Lower lobe of right lung (tissue), 2 donors: ENCODE results near the gene CRADD. TPM values are rescaled to one million over a fixed set of nuclear protein-coding genes. Genes with fewer than 3 reads are reported as not detected.
A peak's percentile ranks its signal among the peaks of the same experiment; 100 is the strongest.

ENCODE experiments used
- ATAC-seq, 2 donors: fragments of 200-7000 bp; cut with Tn5 transposase; one replicate each; pipeline ENCODE4 v1.9.1; 2020 to 2022; ENCODE audit warnings: mild to moderate bottlenecking in 2 of 2, moderate library complexity in 2 of 2
- DNase-seq: peaks from one replicate; pipeline ENCODE4 v3.0.0-alpha.2; 2020
- H3K27ac ChIP-seq: fragments of 200-600 bp; one replicate; pipeline ENCODE4 v1.8.0; 2022
- H3K27me3 ChIP-seq: fragments of 200-600 bp; one replicate; pipeline ENCODE4 v1.8.0; 2022; ENCODE audit warnings: low read depth
- H3K36me3 ChIP-seq: fragments of 200-600 bp; one replicate; pipeline ENCODE4 v1.8.0; 2022; ENCODE audit warnings: mild to moderate bottlenecking
- H3K4me1 ChIP-seq: fragments of 200-600 bp; one replicate; pipeline ENCODE4 v1.8.0; 2022
- H3K4me3 ChIP-seq: fragments of 200-600 bp; one replicate; pipeline ENCODE4 v1.8.0; 2022; ENCODE audit warnings: mild to moderate bottlenecking
- H3K9me3 ChIP-seq: fragments of 200-600 bp; one replicate; pipeline ENCODE4 v1.8.0; 2022
- CTCF ChIP-seq: fragments of 200-600 bp; IDR thresholded peaks from one replicate; pipeline ENCODE4 v1.8.0; 2022; ENCODE audit warnings: antibody characterized with exemption, mild to moderate bottlenecking
- intact Hi-C: fragments of 100-400 bp; cut with DNase I; formaldehyde crosslinking; loops from one replicate; pipeline ENCODE4 v1.11.0; 2022
- total RNA-seq: library from RNA; stranded (reverse); fragmentation: NEBNext Ultra II Directional; extraction: Animal tissue kit (Norgen Biotek cat#: 25700); gene quantifications from one replicate; pipeline ENCODE4 v1.2.1, GENCODE V29; 2021
- donor health status: DM: no; HTN: yes; CAD: no; lungs with severe emphysema.

The CRADD gene
- total RNA-seq, 1 donor from 2014 or later, result 16.5 TPM

- no peak for TF ChIP-seq CTCF
- no peaks in the 10 kb centered on the region for H3K9me3 ChIP-seq
- H3K36me3 ChIP-seq, result no peaks in the 10 kb centered on the region
- ATAC-seq (peak in 1 of 2 donors; percentile 11), DNase-seq (no peak)
- H3K4me1 ChIP-seq, result peaks cover 15% of the 10 kb centered on the region
- H3K27me3 ChIP-seq, result no peaks in the 10 kb centered on the region
- peak overlapping the region; percentile 76 for H3K4me3 ChIP-seq
- H3K27ac ChIP-seq, result peak overlapping the region; percentile 99
- intact Hi-C loops, result no loop called here
Observed at GRCh38 chr12:93676408-93677194, 574 bp upstream of the CRADD start.

- TF ChIP-seq CTCF, result no peak
- peaks cover 15% of the 10 kb centered on the region for H3K4me1 ChIP-seq
- no peak overlapping the region for H3K27ac ChIP-seq
- intact Hi-C loops, result no loop called here
- ATAC-seq (no peak), DNase-seq (no peak)
- no peaks in the 10 kb centered on the region for H3K9me3 ChIP-seq
- H3K36me3 ChIP-seq, result no peaks in the 10 kb centered on the region
- no peak overlapping the region for H3K4me3 ChIP-seq
- no peaks in the 10 kb centered on the region for H3K27me3 ChIP-seq
Observed at GRCh38 chr12:93678779-93679178, 1.6 kb downstream of the CRADD start.

- H3K27me3 ChIP-seq, result no peaks in the 10 kb centered on the region
- intact Hi-C loops, result no loop called here
- no peak for DNase-seq
- no peak for ATAC-seq
- no peak overlapping the region for H3K4me3 ChIP-seq
- no peak for TF ChIP-seq CTCF
- no peaks in the 10 kb centered on the region for H3K36me3 ChIP-seq
- no peaks in the 10 kb centered on the region for H3K9me3 ChIP-seq
- H3K4me1 ChIP-seq, result peaks cover 15% of the 10 kb centered on the region
- H3K27ac ChIP-seq, result no peak overlapping the region
Observed at GRCh38 chr12:93679308-93679925, 2.2 kb downstream of the CRADD start.

GRCh38 chr12:93680006-93680405, 2.8 kb downstream of the CRADD start:
- ATAC-seq, result no peak
- no peak for DNase-seq
- H3K27me3 ChIP-seq, result no peaks in the 10 kb centered on the region
- no peak overlapping the region for H3K27ac ChIP-seq
- intact Hi-C loops, result no loop called here
- no peak overlapping the region for H3K4me3 ChIP-seq
- no peak for TF ChIP-seq CTCF
- H3K36me3 ChIP-seq, result no peaks in the 10 kb centered on the region
- H3K4me1 ChIP-seq, result peaks cover 15% of the 10 kb centered on the region
- H3K9me3 ChIP-seq, result no peaks in the 10 kb centered on the region

DNA sequence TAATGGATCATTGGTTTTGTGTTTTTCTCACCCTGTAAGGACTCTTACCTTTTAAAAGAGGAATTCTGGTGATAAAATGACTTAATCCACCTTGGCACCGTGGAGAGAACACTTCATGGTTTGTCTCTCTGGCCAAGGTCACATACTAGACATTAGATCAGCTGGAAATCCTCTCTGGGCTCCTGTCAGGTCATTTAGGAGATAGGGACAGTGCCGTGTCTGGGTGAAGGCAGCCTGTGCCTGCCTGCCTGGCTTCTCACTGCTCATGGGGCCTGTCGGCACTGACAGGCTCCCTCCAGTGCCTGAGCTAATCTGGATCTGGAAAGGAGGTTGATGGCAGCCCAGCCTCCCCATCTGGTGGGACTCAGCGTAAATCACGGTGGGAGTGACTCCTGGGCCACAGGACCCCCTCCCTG, 5.7 kb downstream of the CRADD start:
- Histone ChIP-seq H3K36me3 (no peaks in the 10 kb centered on the region), H3K9me3 (no peaks in the 10 kb centered on the region), H3K4me3 (no peak overlapping the region), H3K27ac (no peak overlapping the region), H3K27me3 (no peaks in the 10 kb centered on the region), H3K4me1 (peaks cover 10% of the 10 kb centered on the region)
- TF ChIP-seq CTCF, result no peak
- ATAC-seq (peak; percentile 34 to 41), DNase-seq (no peak)
- intact Hi-C loops, result no loop called here
